Mammary epithelial cell (primary cell): ENCODE results near the gene USP20.

Source experiments
- EZH2 ChIP-seq: IDR thresholded peaks from 2 replicates; pipeline ENCODE4 v1.6.1; 2012; ENCODE audit warnings: low read length, inconsistent platforms, borderline replicate concordance
- TF ChIP-seq, protein P1 (sequence below), 2 donors: IDR thresholded peaks in 1 of 2; conservative IDR thresholded peaks in 1 of 2; 2 replicates each; pipeline ENCODE4 v1.5.1; 2011 to 2012; ENCODE audit warnings: inconsistent platforms in 2 of 2, low read length in 2 of 2, mild to moderate bottlenecking in 2 of 2, control low read depth in 1 of 2, low read depth in 1 of 2; ENCODE audit not compliant: insufficient read depth in 1 of 2; ENCODE audit errors: extremely low read depth in 1 of 2

DNA sequence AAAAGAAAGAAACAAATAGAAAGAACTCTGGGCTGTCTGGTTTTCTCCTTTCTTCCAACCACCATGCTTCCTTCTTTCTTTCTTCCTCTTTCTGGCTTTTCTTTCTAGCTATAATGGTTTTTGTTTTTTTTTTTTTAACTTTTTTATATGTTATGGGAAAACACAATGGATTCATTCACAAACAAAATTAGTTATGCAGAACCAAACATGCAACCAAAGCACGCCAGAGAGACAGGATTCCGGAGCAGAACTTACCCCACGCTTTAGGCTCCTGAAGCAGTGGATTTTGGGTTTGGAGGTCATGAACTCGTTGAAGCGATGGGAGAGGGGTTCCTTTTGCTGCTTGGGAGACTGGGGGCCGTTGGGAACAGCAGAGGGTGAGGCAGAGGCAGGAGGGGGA is 88.3 kb downstream of the USP20 start:
- TF ChIP-seq, protein P1, sequence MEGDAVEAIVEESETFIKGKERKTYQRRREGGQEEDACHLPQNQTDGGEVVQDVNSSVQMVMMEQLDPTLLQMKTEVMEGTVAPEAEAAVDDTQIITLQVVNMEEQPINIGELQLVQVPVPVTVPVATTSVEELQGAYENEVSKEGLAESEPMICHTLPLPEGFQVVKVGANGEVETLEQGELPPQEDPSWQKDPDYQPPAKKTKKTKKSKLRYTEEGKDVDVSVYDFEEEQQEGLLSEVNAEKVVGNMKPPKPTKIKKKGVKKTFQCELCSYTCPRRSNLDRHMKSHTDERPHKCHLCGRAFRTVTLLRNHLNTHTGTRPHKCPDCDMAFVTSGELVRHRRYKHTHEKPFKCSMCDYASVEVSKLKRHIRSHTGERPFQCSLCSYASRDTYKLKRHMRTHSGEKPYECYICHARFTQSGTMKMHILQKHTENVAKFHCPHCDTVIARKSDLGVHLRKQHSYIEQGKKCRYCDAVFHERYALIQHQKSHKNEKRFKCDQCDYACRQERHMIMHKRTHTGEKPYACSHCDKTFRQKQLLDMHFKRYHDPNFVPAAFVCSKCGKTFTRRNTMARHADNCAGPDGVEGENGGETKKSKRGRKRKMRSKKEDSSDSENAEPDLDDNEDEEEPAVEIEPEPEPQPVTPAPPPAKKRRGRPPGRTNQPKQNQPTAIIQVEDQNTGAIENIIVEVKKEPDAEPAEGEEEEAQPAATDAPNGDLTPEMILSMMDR (conservative IDR thresholded peaks at IDR 0.05 in 1 of 2, IDR thresholded peaks at IDR 0.05 in 1 of 2; ENCODE audit: extremely low read depth in 1 of 2, insufficient read depth in 1 of 2, low read depth in 1 of 2, low read length in 2 of 2), result no peak
- TF ChIP-seq EZH2, result no peak
